HCT116 (cell line): ENCODE data around the gene NCF2. TPM values are rescaled to one million over a fixed set of nuclear protein-coding genes. Genes with fewer than 3 reads are reported as not detected.

Experiments
- ATAC-seq: fragments of 200-7000 bp; cut with Tn5 transposase; 2 replicates; pipeline ENCODE4 v1.9.1; 2020; ENCODE audit warnings: mild to moderate bottlenecking, moderate library complexity
- BruUV-seq: library from RNA; stranded (reverse); fragments of 400-500 nt; replicated peaks from 2 replicates; lab custom pipeline; 2021; lab: Mats Ljungman, UMichigan
- CTCF ChIA-PET: fragments of 300-600 bp; sonication (Branson Sonifier 250); formaldehyde crosslinking; loops from one replicate; lab custom pipeline; 2021; ENCODE audit warnings: antibody characterized with exemption; lab: Charles Lee
- POLR2A ChIA-PET: fragments of 300-600, 350-600 bp; sonication (Branson Sonifier 250); formaldehyde crosslinking; loops from one replicate; lab custom pipeline; 2021; ENCODE audit warnings: antibody characterized with exemption; lab: Charles Lee
- RAD21 ChIA-PET, 2 experiments: fragments of 300-600 bp; sonication (Branson Sonifier 250); formaldehyde crosslinking; loops; one replicate each; lab custom pipeline; 2023; ENCODE audit warnings: low total read pairs in 2 of 2; ENCODE audit not compliant: uncharacterized antibody in 2 of 2, unreplicated experiment in 2 of 2, low non-redundant PET in 1 of 2; lab: Charles Lee
- DNase-seq: peaks from one replicate; pipeline ENCODE4 v3.0.0-alpha.2; 2010; ENCODE audit warnings: low read depth, low spot score
- H2AFZ ChIP-seq: fragments of 200-600 bp; shearing (Covaris generic), sonication (generic); 2 replicates; pipeline ENCODE4 v1.6.1; 2017; ENCODE audit warnings: low read depth, mixed run types, mixed read lengths, antibody characterized with exemption, low read length; ENCODE audit not compliant: poor library complexity, severe bottlenecking
- H3K27ac ChIP-seq: 2 replicates; pipeline ENCODE4 v1.5.1; 2012; ENCODE audit warnings: low read depth, low read length
- H3K27me3 ChIP-seq: fragments of 200-600 bp; sonication (generic); 2 replicates; pipeline ENCODE4 v1.6.1; 2016; ENCODE audit warnings: mixed run types, low read length, mixed read lengths; ENCODE audit not compliant: insufficient read depth
- H3K36me3 ChIP-seq, 2 experiments: fragments of 200-500 bp in 1 of 2; fragments of 200-600 bp in 1 of 2; sonication (Bioruptor generic) in 1 of 2; sonication (generic) in 1 of 2; 2 replicates each; pipeline versions ENCODE4 v1.5.1 to v1.6.1; 2014 to 2016; ENCODE audit warnings: low read length in 2 of 2, inconsistent platforms in 1 of 2, mixed read lengths in 1 of 2, mixed run types in 1 of 2; ENCODE audit not compliant: insufficient read depth in 2 of 2, control insufficient read depth in 1 of 2
- H3K4me1 ChIP-seq, 2 experiments: fragments of 200-600 bp in 1 of 2; sonication (generic) in 1 of 2; 2 replicates each; pipeline versions ENCODE4 v1.5.1 to v1.6.1; 2012 to 2017; ENCODE audit warnings: low read length in 2 of 2, inconsistent platforms in 1 of 2, mild to moderate bottlenecking in 1 of 2, mixed read lengths in 1 of 2, mixed run types in 1 of 2, moderate library complexity in 1 of 2; ENCODE audit not compliant: insufficient read depth in 2 of 2, control insufficient read depth in 1 of 2
- H3K4me2 ChIP-seq: fragments of 200-600 bp; sonication (generic); 2 replicates; pipeline ENCODE4 v1.6.1; 2017; ENCODE audit warnings: mixed run types, low read length, mixed read lengths
- H3K4me3 ChIP-seq, 2 experiments: fragments of 200-600 bp in 1 of 2; sonication (generic) in 1 of 2; replicated peaks in 1 of 2; 2 replicates each; pipeline ENCODE4 v1.5.1; 2011 to 2016; ENCODE audit warnings: low read length in 2 of 2, control low read depth in 1 of 2, low read depth in 1 of 2, mild to moderate bottlenecking in 1 of 2, mixed read lengths in 1 of 2, mixed run types in 1 of 2
- H3K79me2 ChIP-seq: fragments of 200-600 bp; sonication (generic); 2 replicates; pipeline ENCODE4 v1.6.1; 2017; ENCODE audit warnings: mild to moderate bottlenecking, mixed run types, low read length, moderate library complexity, mixed read lengths; ENCODE audit not compliant: insufficient read depth
- H3K9ac ChIP-seq: fragments of 200-600 bp; sonication (generic); 2 replicates; pipeline ENCODE4 v1.6.1; 2016; ENCODE audit warnings: low read length, mixed read lengths
- H3K9me2 ChIP-seq: fragments of 200-600 bp; sonication (generic), shearing (Covaris generic); 2 replicates; pipeline ENCODE4 v1.6.1; 2017; ENCODE audit warnings: mixed run types, mild to moderate bottlenecking, moderate library complexity; ENCODE audit not compliant: insufficient read depth
- H3K9me3 ChIP-seq, 2 experiments: fragments of 200-500 bp in 1 of 2; fragments of 200-600 bp in 1 of 2; sonication (Bioruptor generic) in 1 of 2; sonication (generic) in 1 of 2; 2 replicates each; pipeline ENCODE4 v1.6.1; 2014 to 2017; ENCODE audit warnings: low read length in 2 of 2, mixed read lengths in 2 of 2, inconsistent platforms in 1 of 2, low read depth in 1 of 2, mild to moderate bottlenecking in 1 of 2, mixed run types in 1 of 2, moderate library complexity in 1 of 2; ENCODE audit not compliant: control insufficient read depth in 1 of 2, insufficient read depth in 1 of 2
- H4K20me1 ChIP-seq: fragments of 200-600 bp; sonication (generic), shearing (Covaris generic); 2 replicates; pipeline ENCODE4 v1.6.1; 2017; ENCODE audit warnings: mixed run types, mild to moderate bottlenecking, moderate library complexity; ENCODE audit not compliant: insufficient read depth
- ATF3 ChIP-seq: IDR thresholded peaks from 2 replicates; pipeline ENCODE4 v1.6.1; 2012
- CBX3 ChIP-seq: IDR thresholded peaks from 2 replicates; pipeline ENCODE4 v1.6.1; 2012; ENCODE audit warnings: low read depth
- CEBPB ChIP-seq: IDR thresholded peaks from 2 replicates; pipeline ENCODE4 v1.6.1; 2012; ENCODE audit warnings: low read depth
- EGR1 ChIP-seq: IDR thresholded peaks from 2 replicates; pipeline ENCODE4 v1.6.1; 2012; ENCODE audit warnings: low read depth
- ELF1 ChIP-seq: IDR thresholded peaks from 2 replicates; pipeline ENCODE4 v1.6.1; 2012; ENCODE audit warnings: low read depth, borderline replicate concordance
- JUND ChIP-seq: IDR thresholded peaks from 2 replicates; pipeline ENCODE4 v1.6.1; 2012
- MAX ChIP-seq: IDR thresholded peaks from 2 replicates; pipeline ENCODE4 v1.6.1; 2012
- POLR2A ChIP-seq: IDR thresholded peaks from 2 replicates; pipeline ENCODE4 v1.7.0; 2011; ENCODE audit warnings: borderline replicate concordance; ENCODE audit not compliant: insufficient read depth, insufficient read length; ENCODE audit errors: extremely low read depth
- REST ChIP-seq: IDR thresholded peaks from 2 replicates; pipeline ENCODE4 v1.6.1; 2012; ENCODE audit warnings: low read depth
- SIN3A ChIP-seq: IDR thresholded peaks from 2 replicates; pipeline ENCODE4 v1.6.1; 2012; ENCODE audit warnings: low read depth
- SRF ChIP-seq: IDR thresholded peaks from 2 replicates; pipeline ENCODE4 v1.6.1; 2012; ENCODE audit warnings: low read depth
- TCF7L2 ChIP-seq: IDR thresholded peaks from 2 replicates; pipeline ENCODE4 v1.7.0; 2011; ENCODE audit warnings: borderline replicate concordance, inconsistent platforms; ENCODE audit not compliant: insufficient read depth, insufficient read length; ENCODE audit errors: extremely low read depth
- ZBTB33 ChIP-seq: IDR thresholded peaks from 2 replicates; pipeline ENCODE4 v1.6.1; 2011; ENCODE audit warnings: mild to moderate bottlenecking, low read length, moderate library complexity; ENCODE audit not compliant: insufficient replicate concordance; ENCODE audit errors: extremely low read depth
- ZNF274 ChIP-seq: fragments of 200-500 bp; sonication (Bioruptor generic); IDR thresholded peaks from 2 replicates; pipeline ENCODE4 v1.6.1; 2014; ENCODE audit warnings: mild to moderate bottlenecking, low read depth, low read length, inconsistent platforms
- intact Hi-C: fragments of 100-400 bp; cut with micrococcal nuclease; formaldehyde crosslinking; loops from 2 replicates; pipeline ENCODE4 v1.10.0; 2022
- total RNA-seq: library from RNA; stranded (reverse); gene quantifications from one replicate; pipeline ENCODE4 v1.2.1, GENCODE V29; 2021; ENCODE audit not compliant: unreplicated experiment

NCF2 gene
- total RNA-seq, 1 experiment from 2014 or later, result 0.25 TPM

- no peak overlapping the region for H3K4me3 ChIP-seq
- POLR2A ChIA-PET, result no interaction called here
- no peak for TF ChIP-seq ZNF274
- no peak for TF ChIP-seq SRF
- no peak for TF ChIP-seq ZBTB33
- TF ChIP-seq POLR2A, result no peak
- TF ChIP-seq SIN3A, result no peak
- no peak for TF ChIP-seq ELF1
- TF ChIP-seq ATF3, result no peak
- no peak for TF ChIP-seq REST
- no peak for TF ChIP-seq EGR1
- TF ChIP-seq CEBPB, result no peak
- TF ChIP-seq TCF7L2, result no peak
- no peak for TF ChIP-seq CBX3
- TF ChIP-seq MAX, result no peak
- no peak for TF ChIP-seq JUND
Observed at GRCh38 chr1:183576537-183576936, 13.7 kb downstream of the NCF2 start.

More at GRCh38 chr1:183576537-183576936, 13.7 kb downstream of the NCF2 start:
- Histone ChIP-seq H3K79me2 (no peaks in the 10 kb centered on the region), H3K4me1 (peaks cover 0 to 4% of the 10 kb centered on the region in 2 experiments; a peak in 2 of 4 replicates), H3K9me2 (no peaks in the 10 kb centered on the region), H3K27ac (no peak overlapping the region), H3K4me2 (no peak overlapping the region), H4K20me1 (no peaks in the 10 kb centered on the region), H3K9ac (no peak overlapping the region), H3K36me3 (no peaks in the 10 kb centered on the region), H3K27me3 (0 out of 2 replicates have a peak, but pooled peaks cover 3% of the 10 kb centered on the region), H3K9me3 (no peaks in the 10 kb centered on the region), H2AFZ (no peak overlapping the region)
- ChIA-PET RAD21 (no interaction called here), CTCF (no interaction called here)
- intact Hi-C loops, result no loop called here
- no TSS peak for BruUV-seq
- no peak for DNase-seq
- ATAC-seq, result no peak
